ENCODE data around the gene SLC35E3. TPM values are rescaled to one million over a fixed set of nuclear protein-coding genes. Genes with fewer than 3 reads are reported as not detected.

SLC35E3 gene
- polyA plus RNA-seq, 1 of the 3 experiments (the other 2 are of a cell fraction), result 5.7 TPM

DNA sequence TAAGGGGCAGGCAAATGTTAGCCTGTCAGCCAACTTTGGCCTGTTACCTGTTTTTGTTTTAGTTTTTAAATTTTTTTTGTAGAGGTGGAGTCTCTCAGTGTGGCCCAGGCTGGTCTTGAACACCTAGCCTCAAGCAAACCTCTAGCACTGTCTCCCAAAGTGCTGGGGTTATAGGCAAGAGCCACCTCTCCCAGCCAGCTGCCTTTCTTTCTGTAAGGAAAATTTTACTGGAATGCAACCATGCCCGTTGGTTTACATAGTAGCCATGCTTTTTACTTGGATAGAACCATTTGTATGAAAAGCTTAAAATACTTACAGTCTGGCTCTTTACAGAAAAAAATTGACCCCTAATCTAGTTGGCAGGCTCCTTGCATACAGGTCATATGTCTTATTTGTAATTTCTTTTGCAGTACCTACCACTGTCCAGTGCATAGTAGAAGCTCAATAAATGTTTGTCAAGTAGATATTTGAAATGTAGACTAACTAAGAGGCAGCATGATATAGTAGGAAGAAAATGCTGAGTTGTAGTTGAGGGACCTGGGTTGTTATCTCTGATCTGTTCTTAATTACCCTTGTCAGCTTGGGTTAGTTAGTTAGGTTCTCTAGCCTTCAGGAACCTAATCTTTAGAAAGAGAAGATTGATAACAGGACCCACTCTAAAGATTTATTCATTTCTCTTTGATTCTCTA, 66.7 kb downstream of the SLC35E3 start:
- Histone ChIP-seq H3F3A (replicated peaks; ENCODE audit: insufficient read depth) (peaks cover 57% of the 10 kb centered on the region), H3K36me3 (replicated peaks in 1 of 2; ENCODE audit: control insufficient read depth in 1 of 2, insufficient read depth in 2 of 2, low read length in 1 of 2) (peaks cover 57 to 83% of the 10 kb centered on the region in 2 experiments), H3K9me3 (no peaks in the 10 kb centered on the region; the same call in 1 of the 2 replicates), H3K79me2 (ENCODE audit: insufficient read depth) (peaks cover 95% of the 10 kb centered on the region), H3K9ac (no peak overlapping the region), H3K4me3 (ENCODE audit: low read depth in 2 of 2, low read length in 1 of 2) (peak overlapping the region; percentile 29 to 43; a peak in 3 of 4 replicates), H3K9me2 (no peaks in the 10 kb centered on the region), H4K20me1 (ENCODE audit: insufficient read depth) (peaks cover 82% of the 10 kb centered on the region), H3K4me2 (peak overlapping the region; percentile 76), H2AFZ (ENCODE audit: low read depth) (no peak overlapping the region), H3K27ac (ENCODE audit: low read depth in 2 of 2, low read length in 1 of 2) (no peak overlapping the region), H3K27me3 (ENCODE audit: insufficient read depth) (no peaks in the 10 kb centered on the region), H3K4me1 (ENCODE audit: control insufficient read depth in 1 of 2, insufficient read depth in 2 of 2, low read depth in 1 of 2, low read length in 1 of 2) (peaks cover 2 to 7% of the 10 kb centered on the region in 2 experiments; a peak in 3 of 4 replicates)
- POLR2A ChIA-PET, result no interaction called here
- CTCF ChIA-PET, result interaction anchor here (1.5 to 4.0 kb wide), 2 partner anchors 18 to 24 kb away, joined by 5 to 31 read pairs; no protein-coding TSS in a partner anchor
- TF ChIP-seq CHD2 (IDR thresholded peaks at IDR 0.05; ENCODE audit: low read length, partially characterized antibody) (no peak), POLR2AphosphoS5 (IDR thresholded peaks at IDR 0.05; ENCODE audit: low read depth, low read length) (no peak), SIN3A (IDR thresholded peaks at IDR 0.05; ENCODE audit: borderline replicate concordance, low read depth, low read length) (no peak), TCF12 (IDR thresholded peaks at IDR 0.05) (no peak), RXRA (IDR thresholded peaks at IDR 0.05; ENCODE audit: borderline replicate concordance, low read depth) (no peak), RFX5 (IDR thresholded peaks at IDR 0.05; ENCODE audit: low read length) (no peak)
- TF ChIP-seq, protein P1, sequence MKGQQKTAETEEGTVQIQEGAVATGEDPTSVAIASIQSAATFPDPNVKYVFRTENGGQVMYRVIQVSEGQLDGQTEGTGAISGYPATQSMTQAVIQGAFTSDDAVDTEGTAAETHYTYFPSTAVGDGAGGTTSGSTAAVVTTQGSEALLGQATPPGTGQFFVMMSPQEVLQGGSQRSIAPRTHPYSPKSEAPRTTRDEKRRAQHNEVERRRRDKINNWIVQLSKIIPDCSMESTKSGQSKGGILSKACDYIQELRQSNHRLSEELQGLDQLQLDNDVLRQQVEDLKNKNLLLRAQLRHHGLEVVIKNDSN (IDR thresholded peaks at IDR 0.05; ENCODE audit: borderline replicate concordance, low read depth), result no peak
- TF ChIP-seq, protein P2, sequence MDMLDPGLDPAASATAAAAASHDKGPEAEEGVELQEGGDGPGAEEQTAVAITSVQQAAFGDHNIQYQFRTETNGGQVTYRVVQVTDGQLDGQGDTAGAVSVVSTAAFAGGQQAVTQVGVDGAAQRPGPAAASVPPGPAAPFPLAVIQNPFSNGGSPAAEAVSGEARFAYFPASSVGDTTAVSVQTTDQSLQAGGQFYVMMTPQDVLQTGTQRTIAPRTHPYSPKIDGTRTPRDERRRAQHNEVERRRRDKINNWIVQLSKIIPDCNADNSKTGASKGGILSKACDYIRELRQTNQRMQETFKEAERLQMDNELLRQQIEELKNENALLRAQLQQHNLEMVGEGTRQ (IDR thresholded peaks at IDR 0.05; ENCODE audit: borderline replicate concordance, low read depth, low read length), result no peak
- WGBS (ENCODE audit: low lambda C conversion rate), result 67% methylated on average over 1 of the region's 1 CpG
- DNase-seq, result no peak

DNA sequence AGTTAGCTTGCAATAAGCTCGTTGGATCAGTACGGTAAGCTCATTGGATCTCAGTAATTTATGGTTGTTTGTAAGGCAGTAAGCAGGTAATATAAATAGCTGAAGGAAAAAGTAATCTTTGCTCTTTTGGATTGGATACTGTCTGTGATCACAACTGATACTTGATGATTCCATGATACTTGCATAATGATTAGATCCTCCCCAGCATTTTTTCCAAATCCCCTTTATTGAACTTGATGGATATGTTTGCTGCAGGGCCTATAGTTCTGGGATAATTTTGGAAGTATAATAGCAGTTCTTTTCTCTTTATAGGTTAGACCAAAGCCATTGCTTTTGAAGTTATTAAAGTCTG, 67.2 kb downstream of the SLC35E3 start:
- H3K9me2 ChIP-seq, result no peaks in the 10 kb centered on the region
- 90% methylated on average over 2 of the region's 2 CpGs for WGBS (ENCODE audit: low lambda C conversion rate)
- peaks cover 61% of the 10 kb centered on the region for H3F3A ChIP-seq (replicated peaks; ENCODE audit: insufficient read depth)
- no peak for TF ChIP-seq GATA2 (CRISPR knock-in tag; IDR thresholded peaks at IDR 0.05)
- no peak for TF ChIP-seq RXRA (IDR thresholded peaks at IDR 0.05; ENCODE audit: borderline replicate concordance, low read depth)
- no peak for TF ChIP-seq TAF1 (IDR thresholded peaks at IDR 0.05; ENCODE audit: borderline replicate concordance, low read depth, low read length)
- TF ChIP-seq, protein P3, sequence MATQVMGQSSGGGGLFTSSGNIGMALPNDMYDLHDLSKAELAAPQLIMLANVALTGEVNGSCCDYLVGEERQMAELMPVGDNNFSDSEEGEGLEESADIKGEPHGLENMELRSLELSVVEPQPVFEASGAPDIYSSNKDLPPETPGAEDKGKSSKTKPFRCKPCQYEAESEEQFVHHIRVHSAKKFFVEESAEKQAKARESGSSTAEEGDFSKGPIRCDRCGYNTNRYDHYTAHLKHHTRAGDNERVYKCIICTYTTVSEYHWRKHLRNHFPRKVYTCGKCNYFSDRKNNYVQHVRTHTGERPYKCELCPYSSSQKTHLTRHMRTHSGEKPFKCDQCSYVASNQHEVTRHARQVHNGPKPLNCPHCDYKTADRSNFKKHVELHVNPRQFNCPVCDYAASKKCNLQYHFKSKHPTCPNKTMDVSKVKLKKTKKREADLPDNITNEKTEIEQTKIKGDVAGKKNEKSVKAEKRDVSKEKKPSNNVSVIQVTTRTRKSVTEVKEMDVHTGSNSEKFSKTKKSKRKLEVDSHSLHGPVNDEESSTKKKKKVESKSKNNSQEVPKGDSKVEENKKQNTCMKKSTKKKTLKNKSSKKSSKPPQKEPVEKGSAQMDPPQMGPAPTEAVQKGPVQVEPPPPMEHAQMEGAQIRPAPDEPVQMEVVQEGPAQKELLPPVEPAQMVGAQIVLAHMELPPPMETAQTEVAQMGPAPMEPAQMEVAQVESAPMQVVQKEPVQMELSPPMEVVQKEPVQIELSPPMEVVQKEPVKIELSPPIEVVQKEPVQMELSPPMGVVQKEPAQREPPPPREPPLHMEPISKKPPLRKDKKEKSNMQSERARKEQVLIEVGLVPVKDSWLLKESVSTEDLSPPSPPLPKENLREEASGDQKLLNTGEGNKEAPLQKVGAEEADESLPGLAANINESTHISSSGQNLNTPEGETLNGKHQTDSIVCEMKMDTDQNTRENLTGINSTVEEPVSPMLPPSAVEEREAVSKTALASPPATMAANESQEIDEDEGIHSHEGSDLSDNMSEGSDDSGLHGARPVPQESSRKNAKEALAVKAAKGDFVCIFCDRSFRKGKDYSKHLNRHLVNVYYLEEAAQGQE (IDR thresholded peaks at IDR 0.05; ENCODE audit: low read depth, low read length), result no peak
- TF ChIP-seq, protein P4, sequence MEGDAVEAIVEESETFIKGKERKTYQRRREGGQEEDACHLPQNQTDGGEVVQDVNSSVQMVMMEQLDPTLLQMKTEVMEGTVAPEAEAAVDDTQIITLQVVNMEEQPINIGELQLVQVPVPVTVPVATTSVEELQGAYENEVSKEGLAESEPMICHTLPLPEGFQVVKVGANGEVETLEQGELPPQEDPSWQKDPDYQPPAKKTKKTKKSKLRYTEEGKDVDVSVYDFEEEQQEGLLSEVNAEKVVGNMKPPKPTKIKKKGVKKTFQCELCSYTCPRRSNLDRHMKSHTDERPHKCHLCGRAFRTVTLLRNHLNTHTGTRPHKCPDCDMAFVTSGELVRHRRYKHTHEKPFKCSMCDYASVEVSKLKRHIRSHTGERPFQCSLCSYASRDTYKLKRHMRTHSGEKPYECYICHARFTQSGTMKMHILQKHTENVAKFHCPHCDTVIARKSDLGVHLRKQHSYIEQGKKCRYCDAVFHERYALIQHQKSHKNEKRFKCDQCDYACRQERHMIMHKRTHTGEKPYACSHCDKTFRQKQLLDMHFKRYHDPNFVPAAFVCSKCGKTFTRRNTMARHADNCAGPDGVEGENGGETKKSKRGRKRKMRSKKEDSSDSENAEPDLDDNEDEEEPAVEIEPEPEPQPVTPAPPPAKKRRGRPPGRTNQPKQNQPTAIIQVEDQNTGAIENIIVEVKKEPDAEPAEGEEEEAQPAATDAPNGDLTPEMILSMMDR (IDR thresholded peaks at IDR 0.05), result no peak
- no peak for TF ChIP-seq YY1 (IDR thresholded peaks at IDR 0.05; ENCODE audit: low read depth)
- TF ChIP-seq, protein P5, sequence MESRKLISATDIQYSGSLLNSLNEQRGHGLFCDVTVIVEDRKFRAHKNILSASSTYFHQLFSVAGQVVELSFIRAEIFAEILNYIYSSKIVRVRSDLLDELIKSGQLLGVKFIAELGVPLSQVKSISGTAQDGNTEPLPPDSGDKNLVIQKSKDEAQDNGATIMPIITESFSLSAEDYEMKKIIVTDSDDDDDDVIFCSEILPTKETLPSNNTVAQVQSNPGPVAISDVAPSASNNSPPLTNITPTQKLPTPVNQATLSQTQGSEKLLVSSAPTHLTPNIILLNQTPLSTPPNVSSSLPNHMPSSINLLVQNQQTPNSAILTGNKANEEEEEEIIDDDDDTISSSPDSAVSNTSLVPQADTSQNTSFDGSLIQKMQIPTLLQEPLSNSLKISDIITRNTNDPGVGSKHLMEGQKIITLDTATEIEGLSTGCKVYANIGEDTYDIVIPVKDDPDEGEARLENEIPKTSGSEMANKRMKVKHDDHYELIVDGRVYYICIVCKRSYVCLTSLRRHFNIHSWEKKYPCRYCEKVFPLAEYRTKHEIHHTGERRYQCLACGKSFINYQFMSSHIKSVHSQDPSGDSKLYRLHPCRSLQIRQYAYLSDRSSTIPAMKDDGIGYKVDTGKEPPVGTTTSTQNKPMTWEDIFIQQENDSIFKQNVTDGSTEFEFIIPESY (IDR thresholded peaks at IDR 0.05; ENCODE audit: borderline replicate concordance, low read depth), result no peak
- no peaks in the 10 kb centered on the region; the same call in 1 of the 2 replicates for H3K9me3 ChIP-seq
- ChIA-PET POLR2A (no interaction called here), CTCF (interaction anchor here (1.5 to 4.0 kb wide), 2 partner anchors 17 to 24 kb away, joined by 5 to 31 read pairs; no protein-coding TSS in a partner anchor)
- H3K79me2 ChIP-seq (ENCODE audit: insufficient read depth), result peaks cover 99% of the 10 kb centered on the region
- no peak overlapping the region for H3K9ac ChIP-seq
- no peak overlapping the region for H2AFZ ChIP-seq (ENCODE audit: low read depth)
- no peak overlapping the region for H3K27ac ChIP-seq (ENCODE audit: low read depth in 2 of 2, low read length in 1 of 2)
- peak overlapping the region; percentile 76 for H3K4me2 ChIP-seq
- peak overlapping the region; percentile 29 to 43; a peak in 3 of 4 replicates for H3K4me3 ChIP-seq (ENCODE audit: low read depth in 2 of 2, low read length in 1 of 2)
- peaks cover 87% of the 10 kb centered on the region for H4K20me1 ChIP-seq (ENCODE audit: insufficient read depth)
- peaks cover 60 to 88% of the 10 kb centered on the region in 2 experiments for H3K36me3 ChIP-seq (replicated peaks in 1 of 2; ENCODE audit: control insufficient read depth in 1 of 2, insufficient read depth in 2 of 2, low read length in 1 of 2)
- H3K27me3 ChIP-seq (ENCODE audit: insufficient read depth), result no peaks in the 10 kb centered on the region
- peaks cover 2 to 7% of the 10 kb centered on the region in 2 experiments; a peak in 3 of 4 replicates for H3K4me1 ChIP-seq (ENCODE audit: control insufficient read depth in 1 of 2, insufficient read depth in 2 of 2, low read depth in 1 of 2, low read length in 1 of 2)
- no peak for DNase-seq
